Heart left ventricle (tissue), 16 donors: ENCODE results near the gene CFAP77. TPM values are rescaled to one million over a fixed set of nuclear protein-coding genes. Genes with fewer than 3 reads are reported as not detected.

ENCODE experiments used
- ATAC-seq, 4 donors: fragments of 200-7000 bp; cut with Tn5 transposase; one replicate each; pipeline ENCODE4 v1.9.1; 2020 to 2022; ENCODE audit warnings: moderate library complexity in 4 of 4, mild to moderate bottlenecking in 3 of 4, moderate number of reproducible peaks in 1 of 4
- DNase-seq, 5 donors: peaks; one replicate each; pipeline ENCODE4 v3.0.0-alpha.2; 2020
- H3K27ac ChIP-seq, 12 donors: fragments of 200-600 bp; sonication (generic) in 4 of 12; one replicate each; pipeline versions ENCODE4 v1.5.0 to v1.8.0; 2016 to 2022; ENCODE audit warnings: mild to moderate bottlenecking in 2 of 12
- H3K27me3 ChIP-seq, 9 donors: fragments of 200-600 bp; sonication (generic) in 2 of 9; one replicate each; pipeline versions ENCODE4 v1.5.1 to v1.8.0; 2016 to 2022; ENCODE audit warnings: mild to moderate bottlenecking in 3 of 9
- H3K36me3 ChIP-seq, 9 donors: fragments of 200-600 bp; sonication (generic) in 2 of 9; one replicate each; pipeline versions ENCODE4 v1.5.0 to v1.8.0; 2018 to 2022; ENCODE audit warnings: mild to moderate bottlenecking in 2 of 9
- H3K4me1 ChIP-seq, 12 donors: fragments of 200-600 bp; sonication (generic) in 4 of 12; one replicate each; pipeline versions ENCODE4 v1.5.0 to v1.8.0; 2016 to 2022; ENCODE audit warnings: mild to moderate bottlenecking in 3 of 12
- H3K4me3 ChIP-seq, 12 donors: fragments of 200-600 bp; sonication (generic) in 4 of 12; one replicate each; pipeline versions ENCODE4 v1.5.0 to v1.8.0; 2017 to 2022; ENCODE audit warnings: mild to moderate bottlenecking in 9 of 12, moderate library complexity in 4 of 12
- H3K9me3 ChIP-seq, 12 donors: fragments of 200-600 bp; sonication (generic) in 4 of 12; one replicate each; pipeline versions ENCODE4 v1.5.0 to v1.8.0; 2016 to 2022; ENCODE audit warnings: mild to moderate bottlenecking in 1 of 12
- CTCF ChIP-seq, 12 donors: fragments of 200-600 bp; sonication (generic) in 4 of 12; IDR thresholded peaks; one replicate each; pipeline versions ENCODE4 v1.5.0 to v1.8.0; 2018 to 2022; ENCODE audit warnings: antibody characterized with exemption in 12 of 12, mild to moderate bottlenecking in 5 of 12
- POLR2A ChIP-seq, 2 donors: fragments of 450-650 bp; IDR thresholded peaks; one replicate each; pipeline ENCODE4 v1.6.1; 2017; ENCODE audit warnings: antibody characterized with exemption in 2 of 2, mild to moderate bottlenecking in 2 of 2, moderate library complexity in 2 of 2
- WGBS, 4 donors: extraction: QIAGEN DNeasy Blood & Tissue Kit in 2 of 4; methylation state at CpG; one replicate each; pipeline versions ENCODE4 v1.1.5 to v1.1.7; 2013 to 2018; 5-methylcytosine and 5-hydroxymethylcytosine counted together
- intact Hi-C, 10 donors: fragments of 100-400 bp; cut with DNase I; formaldehyde crosslinking; loops; one replicate each; pipeline versions ENCODE4 v1.11.1 to v1.14.2; 2022
- polyA plus RNA-seq, 2 donors: library from polyadenylated mRNA; stranded (reverse); fragments of 200-250 nt; gene quantifications; one replicate each; pipeline ENCODE4 v1.2.3, GENCODE V29; 2013
- total RNA-seq, 9 donors: library from RNA; depleted of rRNA in 2 of 9; stranded (reverse); fragments of >200 nt in 2 of 9; fragmentation: NEBNext Ultra II Directional in 3 of 9; extraction: Animal tissue kit (Norgen Biotek cat#: 25700) in 3 of 9; gene quantifications; one replicate each; pipeline versions ENCODE4 v1.1.0 to v1.2.4, GENCODE V29; 2016 to 2023
- donor health status: ischemic (EF 13 %, LVEDD 7.1; RV severe dilation, severe dysfunction).
- donor health status: healthy with polysubstance abuse.
- donor health status: DM: no; HTN: yes; CAD: no.
- donor health status: DM: no; HTN: no; CAD: no.
- donor health status: ischemic (EF 25% LVEDD 6.9; RV normal size, moderate dysfunction).
- donor health status: ischemic (EF 25% LVEDD 5.7; RV mildly dilated, moderate dysfunction).
- donor health status: healthy.
- donor health status: DM: yes; HTN: yes; CAD: no.
- donor health status: ischemic (EF 35%, LVEDD 5.7; RV mildly dilated, moderate dysfunction).
- donor health status: nonischemic (EF 11% LVEDD 7.7; RV severe dilation, severe dysfunction).
- donor health status: DM: yes; HTN: yes; CAD: no.
- donor health status: PGD.
- donor health status: ischemic (EF 29% LVEDD 5.4; RV normal size, mild dysfunction).
- donor health status: nonischemic (EF 23%, LVEDD 6.1; RV moderate dilation, normal function).

CFAP77 gene
- total and polyA plus RNA-seq, 11 donors, result 1.3 to 6.8 (median 2.2) TPM

GRCh38 chr9:132539096-132539495 is 129.1 kb downstream of the CFAP77 start:
- WGBS, 4 donors, result 80 to 88% (median 82%) methylated on average over 7 of the region's 7 CpGs
- peaks cover 0 to 15% (median 0%) of the 10 kb centered on the region in 12 donors for H3K9me3 ChIP-seq
- H3K4me3 ChIP-seq, result no peak overlapping the region
- H3K4me1 ChIP-seq, result no peaks in the 10 kb centered on the region
- H3K36me3 ChIP-seq, result no peaks in the 10 kb centered on the region
- H3K27ac ChIP-seq, result no peak overlapping the region
- ATAC-seq (no peak), DNase-seq (no peak)
- intact Hi-C loops, result no loop called here
- H3K27me3 ChIP-seq, result no peaks in the 10 kb centered on the region
- TF ChIP-seq CTCF (IDR thresholded peaks at IDR 0.05) (no peak), POLR2A (IDR thresholded peaks at IDR 0.05) (no peak)

GRCh38 chr9:132541051-132541450 is 131.0 kb downstream of the CFAP77 start:
- peaks cover 0 to 3% (median 0%) of the 10 kb centered on the region in 12 donors for H3K4me1 ChIP-seq
- DNase-seq, result no peak
- peaks cover 0 to 3% (median 0%) of the 10 kb centered on the region in 9 donors for H3K27me3 ChIP-seq
- H3K4me3 ChIP-seq, result no peak overlapping the region
- intact Hi-C loops, result no loop called here
- 87 to 92% (median 90%) methylated on average over 7 to 8 of the region's 8 CpGs for WGBS, 4 donors
- ATAC-seq, result no peak
- H3K36me3 ChIP-seq, result no peaks in the 10 kb centered on the region
- no peak overlapping the region for H3K27ac ChIP-seq
- TF ChIP-seq POLR2A (IDR thresholded peaks at IDR 0.05) (no peak), CTCF (IDR thresholded peaks at IDR 0.05) (no peak)
- no peaks in the 10 kb centered on the region for H3K9me3 ChIP-seq

GRCh38 chr9:132541870-132542830 is 132.1 kb downstream of the CFAP77 start:
- Histone ChIP-seq H3K4me1 (peaks cover 0 to 9% (median 0%) of the 10 kb centered on the region in 12 donors), H3K27ac (no peak overlapping the region), H3K27me3 (peaks cover 0 to 11% (median 0%) of the 10 kb centered on the region in 9 donors), H3K4me3 (no peak overlapping the region), H3K9me3 (no peaks in the 10 kb centered on the region), H3K36me3 (no peaks in the 10 kb centered on the region)
- 82 to 90% (median 84%) methylated on average over 9 to 19 of the region's 19 CpGs for WGBS, 4 donors
- DNase-seq, result no peak
- ATAC-seq, result no peak
- intact Hi-C loops, result no loop called here
- TF ChIP-seq POLR2A (IDR thresholded peaks at IDR 0.05) (no peak), CTCF (IDR thresholded peaks at IDR 0.05) (no peak)

GRCh38 chr9:132543251-132543650 is 133.2 kb downstream of the CFAP77 start:
- no peak for TF ChIP-seq POLR2A (IDR thresholded peaks at IDR 0.05)
- TF ChIP-seq CTCF (IDR thresholded peaks at IDR 0.05), result no peak
- no peaks in the 10 kb centered on the region for H3K36me3 ChIP-seq
- intact Hi-C loops, result no loop called here
- 94 to 96% (median 95%) methylated on average over 3 to 4 of the region's 4 CpGs for WGBS, 4 donors
- DNase-seq (no peak), ATAC-seq (no peak)
- H3K27ac ChIP-seq, result no peak overlapping the region
- H3K4me3 ChIP-seq, result no peak overlapping the region
- no peaks in the 10 kb centered on the region for H3K9me3 ChIP-seq
- H3K4me1 ChIP-seq, result peaks cover 0 to 9% (median 0%) of the 10 kb centered on the region in 12 donors
- H3K27me3 ChIP-seq, result peaks cover 0 to 11% (median 0%) of the 10 kb centered on the region in 9 donors
